Hematopoietic multipotent progenitor cell treated with erythropoietin and hydrocortisone succinate and interleukin-3 and kit ligand, for 6 days (in vitro differentiated cells): ENCODE measurements around the gene TEF.
A peak's percentile ranks its signal among the peaks of the same experiment; 100 is the strongest.

Experiments
- DNase-seq: peaks from one replicate; pipeline ENCODE4 v3.0.0-alpha.2; 2015

The TEF gene

DNA sequence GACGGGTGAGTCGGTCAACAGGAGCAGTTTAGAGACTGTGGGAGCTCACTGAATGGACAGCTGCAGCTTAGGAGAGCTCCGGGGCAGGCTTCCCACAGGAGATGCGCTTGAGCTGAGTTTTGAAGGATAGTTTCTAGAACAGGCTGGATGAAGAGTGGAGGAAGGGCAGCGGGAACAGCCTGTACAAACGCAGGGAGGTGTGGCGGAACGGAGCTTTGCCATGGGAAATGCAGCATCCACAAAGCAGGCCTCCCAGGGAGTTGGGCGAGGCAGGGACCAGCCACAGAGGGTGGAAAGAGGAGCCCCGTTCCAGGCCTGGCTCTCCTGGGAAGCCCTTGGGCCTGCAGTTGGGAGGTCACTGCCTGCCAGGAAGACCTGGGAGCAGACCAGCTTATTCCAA is 26.8 kb upstream of the TEF start:
- DNase-seq: no peak

DNA sequence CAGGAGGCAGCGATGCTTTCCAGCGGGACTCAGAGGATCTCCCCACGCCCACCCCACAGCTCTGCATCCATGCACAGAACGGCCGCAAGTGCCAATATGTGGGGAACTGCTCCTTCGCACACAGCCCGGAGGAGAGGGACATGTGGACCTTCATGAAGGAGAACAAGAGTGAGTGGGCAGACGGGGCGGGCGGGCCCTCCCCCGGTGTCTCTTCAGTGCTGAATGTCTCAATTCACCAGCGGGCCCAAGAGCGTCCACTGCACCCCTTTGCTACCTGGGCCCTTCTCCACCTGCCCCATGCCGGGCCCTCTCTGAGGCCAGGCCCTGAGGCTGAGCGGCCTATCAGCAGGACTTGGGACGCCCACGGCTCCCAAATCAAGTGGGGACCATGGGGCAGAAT is 25.8 kb upstream of the TEF start:
- no peak for DNase-seq

DNA sequence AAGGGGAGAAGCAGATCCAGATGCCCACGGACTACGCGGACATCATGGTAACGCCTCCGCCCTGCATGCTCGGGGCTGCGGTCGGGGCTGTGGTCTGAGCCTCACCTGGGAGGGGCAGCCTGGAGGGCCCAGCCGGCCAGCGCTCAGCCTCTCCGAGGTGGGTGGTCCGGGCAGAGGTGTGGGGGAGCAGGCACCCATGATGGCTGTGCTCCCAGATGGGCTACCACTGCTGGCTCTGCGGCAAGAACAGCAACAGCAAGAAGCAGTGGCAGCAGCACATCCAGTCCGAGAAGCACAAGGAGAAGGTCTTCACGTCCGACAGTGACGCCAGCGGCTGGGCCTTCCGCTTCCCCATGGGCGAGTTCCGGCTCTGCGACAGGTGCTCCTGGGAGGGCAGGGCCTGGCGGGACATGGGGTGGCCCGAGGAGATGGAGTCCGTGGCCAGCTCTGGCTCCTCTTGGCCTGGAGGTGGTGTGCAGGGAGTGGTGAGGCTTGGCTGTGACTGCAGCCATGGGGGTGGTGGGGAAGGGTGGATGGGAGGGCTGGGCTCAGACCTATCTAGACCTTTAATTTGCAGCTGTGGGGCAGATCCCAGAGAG is 25.2 kb upstream of the TEF start:
- DNase-seq: no peak

GRCh38 chr22:41357191-41357590 is 24.6 kb upstream of the TEF start:
- no peak for DNase-seq

GRCh38 chr22:41358927-41359326 is 22.8 kb upstream of the TEF start:
- no peak for DNase-seq

DNA sequence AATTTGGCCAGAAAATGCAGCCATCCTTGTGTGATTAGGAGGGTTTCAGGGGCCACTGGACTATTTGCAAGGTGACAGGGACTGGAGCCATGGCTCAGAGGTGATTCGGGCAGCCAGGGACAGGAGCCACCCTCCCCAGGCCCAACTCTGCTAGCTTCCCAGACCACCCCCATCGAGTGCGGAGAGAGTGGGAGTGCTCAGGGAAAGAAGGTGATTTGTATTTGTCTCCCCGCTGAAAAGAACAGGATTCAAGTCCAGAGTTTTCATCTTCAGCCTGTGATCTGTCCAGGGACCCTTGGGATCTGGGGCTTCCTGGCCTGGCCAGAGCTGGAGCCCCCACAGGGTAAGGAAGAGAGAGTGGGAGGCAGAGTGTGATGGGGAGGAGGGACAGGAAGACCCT is 22.4 kb upstream of the TEF start:
- no peak for DNase-seq

DNA sequence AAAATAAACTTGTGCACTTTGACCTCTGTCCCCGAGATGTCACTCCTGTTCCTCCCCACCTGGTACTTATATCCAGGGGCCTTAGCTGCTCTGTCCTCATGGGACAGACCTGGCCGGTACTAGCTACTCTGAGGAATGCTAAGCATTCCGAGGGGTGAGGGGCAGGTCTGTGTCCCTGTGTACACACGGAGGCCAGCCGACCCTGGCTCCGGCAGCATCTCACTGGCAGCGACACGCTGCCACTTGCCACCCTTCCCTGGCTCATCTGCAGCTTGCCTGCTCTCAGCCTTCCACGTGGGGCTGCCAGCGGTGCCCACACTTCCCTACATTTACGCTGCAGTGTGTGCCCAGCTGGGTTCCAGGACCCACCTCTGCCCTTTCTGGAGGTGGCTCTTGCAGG is 21.6 kb upstream of the TEF start:
- DNase-seq: no peak

GRCh38 chr22:41361716-41362310 is 19.9 kb upstream of the TEF start:
- DNase-seq: no peak

DNA sequence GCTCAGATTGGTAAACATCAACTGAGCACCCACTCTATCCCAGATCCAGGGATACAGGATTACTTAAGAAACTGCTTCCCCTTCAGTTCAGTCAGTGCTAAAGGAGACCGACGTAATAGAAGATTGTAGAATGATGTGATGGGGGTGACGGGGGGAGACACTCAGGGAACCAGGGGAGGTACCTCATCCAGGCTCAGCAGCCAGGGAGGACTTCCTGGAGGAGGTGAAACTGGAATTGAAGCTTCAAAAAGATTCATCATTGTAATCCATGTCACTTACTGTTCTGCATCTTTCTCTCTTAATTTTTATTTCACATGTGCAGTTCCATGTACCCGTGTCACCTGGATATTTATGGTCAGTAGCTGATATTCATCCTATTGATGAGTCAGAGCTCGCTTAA is 19.1 kb upstream of the TEF start:
- DNase-seq: no peak

GRCh38 chr22:41364233-41364632 is 17.5 kb upstream of the TEF start:
- DNase-seq: no peak

- no peak for DNase-seq
Measured at GRCh38 chr22:41364955-41365354, 16.8 kb upstream of the TEF start.

DNA sequence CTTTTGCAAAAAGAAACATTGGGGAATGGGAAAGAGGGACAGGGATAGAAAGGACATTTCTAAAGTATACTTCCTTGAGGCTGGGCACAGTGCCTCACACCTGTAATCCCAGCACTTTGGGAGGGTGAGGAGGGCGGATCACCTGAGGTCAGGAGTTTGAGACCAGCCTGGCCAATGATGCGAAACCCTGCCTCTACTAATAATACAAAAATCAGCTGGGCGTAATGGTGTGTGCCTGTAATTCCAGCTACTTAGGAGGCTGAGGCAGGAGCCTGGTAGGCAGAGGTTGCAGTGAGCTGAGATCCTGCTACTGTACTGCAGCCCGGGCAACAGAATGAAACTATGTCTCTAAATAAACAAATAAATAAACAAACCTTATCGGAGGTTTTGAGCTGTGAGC is 16.3 kb upstream of the TEF start:
- DNase-seq: no peak

DNA sequence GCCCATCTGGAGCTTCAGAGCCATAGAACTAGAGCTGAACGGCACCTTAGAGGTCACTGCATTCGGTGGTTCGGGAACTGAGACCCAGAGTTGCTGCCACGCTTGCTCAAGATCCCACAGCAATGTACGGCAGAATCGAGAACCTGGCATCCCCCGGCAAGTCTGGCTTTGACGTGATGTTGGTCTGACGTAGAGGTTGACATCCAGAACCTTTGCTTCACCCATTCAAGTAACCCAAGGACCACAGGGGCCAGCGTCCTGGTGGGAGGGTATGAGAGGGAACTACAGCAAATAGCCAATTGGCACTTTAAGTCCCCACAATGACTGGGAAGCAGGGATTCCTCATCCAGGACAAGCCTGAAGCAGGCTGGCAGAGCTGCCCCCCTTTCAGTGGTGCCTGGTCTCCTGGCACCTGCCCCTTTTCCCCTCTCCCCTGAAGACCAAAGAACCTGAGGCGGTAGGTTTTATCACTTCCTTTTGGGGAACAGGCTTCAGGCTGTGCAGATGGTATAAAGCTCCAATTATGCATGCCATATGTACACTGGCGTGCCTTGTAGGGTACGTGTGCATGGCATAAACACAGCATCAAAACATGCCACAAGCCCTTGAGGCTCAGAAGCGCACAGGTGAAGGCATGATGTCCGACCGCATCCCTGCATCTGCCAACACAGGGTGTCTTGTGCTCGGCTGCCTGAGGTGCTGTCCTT is 15.3 kb upstream of the TEF start:
- DNase-seq: no peak

DNA sequence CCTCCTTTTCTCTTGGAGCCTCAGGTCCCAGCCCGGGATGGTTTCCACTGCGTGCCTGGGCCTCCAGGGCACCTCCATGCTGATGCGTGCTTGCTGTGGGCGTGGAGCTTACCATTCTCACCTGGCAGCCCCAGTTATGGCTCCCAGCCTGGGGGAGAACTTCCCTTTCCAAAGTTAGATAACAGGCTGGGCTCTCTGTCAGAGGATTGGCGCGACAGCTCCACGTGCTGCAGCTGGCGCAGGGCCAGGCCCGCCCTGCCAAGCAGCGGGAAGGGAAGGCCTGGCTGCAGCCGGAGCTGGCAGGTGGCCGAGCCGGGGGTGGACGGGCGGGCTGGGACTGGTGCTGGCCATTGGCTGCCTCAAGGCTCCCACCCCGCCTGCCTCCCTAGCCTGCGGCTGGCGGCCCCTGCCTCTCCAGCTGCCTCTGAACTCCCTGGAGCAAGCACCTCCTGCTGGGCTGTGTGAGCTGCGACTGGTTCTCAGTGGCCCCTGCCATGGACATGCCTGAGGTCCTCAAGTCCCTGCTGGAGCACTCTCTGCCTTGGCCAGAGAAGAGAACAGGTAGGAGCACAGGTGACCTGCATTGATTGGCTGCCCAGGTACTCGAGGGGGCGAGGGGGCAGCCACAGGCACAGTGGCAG is 14.6 kb upstream of the TEF start:
- peak; percentile 94 for DNase-seq

- no peak for DNase-seq
Measured at GRCh38 chr22:41367680-41368542, 13.8 kb upstream of the TEF start.

DNA sequence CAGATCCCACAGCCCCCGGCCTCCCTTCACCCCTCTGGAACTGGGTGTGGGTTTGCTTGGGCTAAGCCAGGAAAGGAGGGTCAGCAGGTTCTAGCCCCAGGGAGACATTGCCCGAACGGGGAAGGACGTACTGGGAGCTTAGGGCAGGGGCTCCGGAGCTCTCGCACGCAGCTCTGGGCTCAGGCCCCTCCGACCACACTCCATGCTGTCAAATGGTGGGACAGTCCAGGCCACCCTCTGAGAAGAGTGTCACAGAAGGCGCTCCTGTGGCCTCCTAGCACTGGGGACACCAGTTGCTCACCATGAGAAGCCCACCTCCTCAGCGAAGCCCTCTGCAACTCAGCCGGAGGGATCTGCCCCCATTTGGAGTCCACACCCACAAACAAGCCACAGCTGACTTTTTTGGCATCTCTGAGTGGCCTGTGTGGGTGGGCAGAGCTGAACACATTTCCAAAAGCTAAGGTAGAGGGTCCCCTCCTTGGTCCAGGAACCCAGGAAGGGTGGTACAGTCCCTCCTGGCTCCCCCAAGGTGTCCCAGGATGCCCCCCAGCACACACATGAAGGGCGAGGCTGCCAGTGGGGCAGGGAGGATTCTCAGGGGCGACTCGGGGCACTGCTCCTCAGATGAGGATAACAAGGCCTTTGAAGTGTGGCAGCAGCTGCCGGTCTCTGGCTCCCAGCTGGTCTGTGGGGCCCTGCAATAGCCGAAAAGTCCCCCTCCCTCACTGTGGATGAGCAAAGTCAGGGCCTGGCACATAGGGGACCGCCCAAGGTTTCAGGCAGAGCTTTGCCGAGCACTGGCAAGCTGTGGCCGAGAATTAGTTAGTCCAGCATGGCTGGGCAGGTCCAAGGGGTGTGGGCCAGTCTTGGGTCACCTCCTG is 13.0 kb upstream of the TEF start:
- DNase-seq: no peak

DNA sequence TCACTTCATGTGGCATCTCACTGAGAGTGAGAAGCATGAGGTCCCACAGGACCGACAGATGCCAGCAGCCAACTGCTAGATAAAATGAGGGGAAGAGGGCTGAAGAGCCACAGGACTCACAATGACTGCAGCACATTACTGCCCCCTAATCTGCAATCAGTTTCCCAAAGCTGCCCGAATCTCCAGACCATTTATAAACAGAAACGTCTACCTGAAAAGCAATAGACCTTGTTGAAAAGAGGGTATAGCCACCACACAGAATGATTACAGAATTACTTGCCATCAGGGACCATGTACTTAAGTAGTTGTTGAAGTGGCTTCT is 12.4 kb upstream of the TEF start:
- peak; percentile 29 for DNase-seq

- DNase-seq: no peak
Measured at GRCh38 chr22:41369837-41370236, 11.9 kb upstream of the TEF start.

GRCh38 chr22:41377846-41378245 is 3.9 kb upstream of the TEF start:
- no peak for DNase-seq

- no peak for DNase-seq
Measured at GRCh38 chr22:41380993-41381328, 781 bp upstream of the TEF start.

DNA sequence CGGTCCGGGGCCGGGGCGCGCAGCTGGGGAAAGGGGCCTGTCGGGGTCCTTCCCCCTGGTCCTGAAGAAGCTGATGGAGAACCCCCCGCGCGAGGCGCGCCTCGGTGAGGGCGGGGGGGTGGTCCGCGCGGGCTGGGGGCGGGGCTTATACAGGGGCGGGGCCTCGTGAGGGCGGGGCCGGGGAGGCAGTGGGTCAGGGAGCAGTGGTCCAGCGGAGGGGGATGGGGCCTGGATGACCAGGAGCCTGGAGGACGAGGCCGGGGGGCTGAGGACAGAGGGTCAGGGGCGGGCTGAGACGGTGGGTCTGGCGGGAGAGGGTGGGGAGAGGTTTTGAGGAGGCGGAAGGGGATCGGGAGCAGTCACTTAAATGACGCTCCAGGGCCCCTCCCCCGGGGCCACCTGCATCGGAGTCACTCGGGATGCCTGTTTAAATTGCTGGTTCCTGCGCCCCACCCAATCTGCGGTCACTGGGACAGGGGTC is 396 bp downstream of the TEF start:
- DNase-seq: peak; percentile 68

GRCh38 chr22:41382610-41383009 is 868 bp downstream of the TEF start:
- DNase-seq: peak; percentile 23
